Measurements from ENCODE around the gene NHERF2.

- TF ChIP-seq POLR2AphosphoS5 (IDR thresholded peaks at IDR 0.05; ENCODE audit: low read depth, low read length): no peak
- TF ChIP-seq CTCF (IDR thresholded peaks at IDR 0.05): no peak
- no peak for TF ChIP-seq TCF7L2 (IDR thresholded peaks at IDR 0.05; ENCODE audit: low read depth, low read length)
- TF ChIP-seq REST (IDR thresholded peaks at IDR 0.05; ENCODE audit: insufficient read depth in 1 of 2, low read depth in 2 of 2, low read length in 1 of 2): no peak
Measured at GRCh38 chr16:2045965-2046892, 19.5 kb downstream of the NHERF2 start.

Measured in Panc1 (cell line).